A172 (cell line): Measurements from ENCODE around the gene BMP4. TPM values are rescaled to one million over a fixed set of nuclear protein-coding genes. Genes with fewer than 3 reads are reported as not detected.

Source experiments
- DNase-seq: peaks from one replicate; pipeline ENCODE4 v3.0.0-alpha.2; 2015; ENCODE audit warnings: low spot score
- total RNA-seq: library from RNA; depleted of rRNA; stranded (reverse); fragments of >200 nt; shearing (Covaris generic); gene quantifications from 2 replicates; pipeline ENCODE4 v1.2.3, GENCODE V29; 2014

The BMP4 gene
- total RNA-seq, 1 experiment from 2014 or later: 3.8 TPM

DNA sequence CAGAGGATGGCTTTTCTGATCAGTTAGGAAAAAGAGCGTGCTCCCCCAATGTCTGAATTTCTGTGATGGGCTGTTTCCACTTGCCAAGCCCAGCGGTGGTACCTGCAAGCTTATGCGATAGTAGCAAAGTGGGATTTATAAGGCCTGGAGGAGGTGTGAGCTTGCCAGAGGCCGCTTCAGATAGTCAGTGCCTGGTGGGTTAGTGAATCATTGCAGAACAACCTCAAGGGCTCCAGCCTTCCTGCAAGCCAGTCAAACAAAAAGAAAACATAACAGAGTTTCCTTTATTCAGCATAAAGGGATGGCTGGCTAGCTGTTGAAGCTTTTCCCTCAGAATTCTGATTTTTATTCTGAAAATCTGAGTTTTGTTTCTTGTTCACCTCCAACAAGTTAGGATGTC is 7.6 kb upstream of the BMP4 start:
- no peak for DNase-seq

DNA sequence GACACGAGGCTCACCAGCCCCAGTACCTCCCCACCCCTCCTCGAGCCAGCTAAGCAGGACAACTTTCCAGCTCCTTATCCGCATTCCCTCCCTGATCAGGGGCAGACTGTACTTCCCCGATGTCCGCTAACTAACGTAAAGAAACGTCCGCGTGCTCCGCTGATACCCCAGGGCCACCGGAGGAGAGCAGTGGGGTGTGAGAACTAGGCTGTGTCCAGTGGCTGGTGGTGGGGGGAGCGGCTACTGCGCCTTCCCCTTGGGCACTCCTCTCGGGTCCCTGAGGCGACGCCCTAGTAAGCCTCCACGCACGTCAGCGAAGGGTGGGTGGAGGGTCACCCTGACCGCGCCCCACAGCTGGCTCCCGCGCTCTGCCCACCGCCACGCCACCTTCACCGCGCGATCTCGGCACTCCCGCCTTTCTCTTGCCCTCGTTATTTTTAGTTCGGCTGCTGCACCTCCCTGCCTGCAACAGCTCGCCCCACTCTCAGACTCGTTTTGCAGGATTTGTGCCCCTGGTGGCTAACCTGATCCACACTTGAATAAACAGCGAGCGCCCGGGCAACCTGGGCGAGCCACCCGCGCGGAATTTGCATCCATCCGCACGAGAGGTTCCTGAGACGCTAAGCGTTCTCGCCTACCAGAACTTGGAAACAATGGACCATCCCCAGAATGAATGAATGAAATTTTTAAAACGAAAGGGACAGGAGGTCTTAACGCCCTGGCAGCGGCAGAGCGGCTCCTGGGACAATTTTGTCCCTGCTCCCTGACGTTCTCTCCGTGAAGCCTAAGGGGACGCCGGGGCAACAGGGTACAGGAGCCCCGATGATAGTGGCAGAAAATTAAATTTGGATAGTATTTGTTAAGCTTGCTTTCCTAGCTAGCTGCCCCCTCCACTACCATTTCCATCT is 6.9 kb upstream of the BMP4 start:
- DNase-seq: no peak

DNA sequence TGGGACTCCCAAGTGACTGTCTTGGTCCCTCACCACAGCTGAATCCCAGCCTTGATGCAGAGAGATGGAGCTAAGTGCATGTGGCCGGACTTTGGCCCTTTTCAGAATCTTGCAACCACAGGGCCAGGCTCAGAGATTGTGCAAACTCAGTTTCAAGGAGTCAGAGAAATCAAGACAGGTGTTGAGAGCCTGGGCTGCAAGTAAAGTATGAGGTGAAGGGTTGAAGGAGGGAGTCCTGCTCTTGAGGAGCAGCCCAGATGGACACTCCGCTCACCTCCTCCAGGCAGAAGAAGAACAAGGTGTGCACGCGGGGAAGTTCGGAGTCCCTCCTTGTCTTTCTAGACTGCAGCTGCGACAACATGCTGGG is 6.3 kb upstream of the BMP4 start:
- DNase-seq: no peak

DNA sequence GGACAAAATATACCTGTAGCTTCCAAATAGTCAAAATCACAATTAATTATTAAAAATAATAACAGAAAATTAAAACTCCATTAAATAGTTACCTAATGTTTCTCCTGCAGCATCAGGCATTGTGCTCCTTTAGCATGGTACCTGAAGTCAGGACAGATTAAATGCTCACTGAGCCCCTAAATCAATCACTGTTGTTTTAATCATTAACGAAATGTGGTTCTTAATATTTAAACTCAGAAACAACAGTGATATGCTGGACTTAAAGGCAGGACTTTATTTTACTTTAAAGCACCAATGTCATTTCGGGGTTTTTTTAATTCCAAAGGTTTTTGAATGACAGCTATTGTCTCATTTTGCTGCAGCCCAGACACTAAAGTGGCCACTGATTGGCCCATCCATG is 2.0 kb upstream of the BMP4 start:
- no peak for DNase-seq

DNA sequence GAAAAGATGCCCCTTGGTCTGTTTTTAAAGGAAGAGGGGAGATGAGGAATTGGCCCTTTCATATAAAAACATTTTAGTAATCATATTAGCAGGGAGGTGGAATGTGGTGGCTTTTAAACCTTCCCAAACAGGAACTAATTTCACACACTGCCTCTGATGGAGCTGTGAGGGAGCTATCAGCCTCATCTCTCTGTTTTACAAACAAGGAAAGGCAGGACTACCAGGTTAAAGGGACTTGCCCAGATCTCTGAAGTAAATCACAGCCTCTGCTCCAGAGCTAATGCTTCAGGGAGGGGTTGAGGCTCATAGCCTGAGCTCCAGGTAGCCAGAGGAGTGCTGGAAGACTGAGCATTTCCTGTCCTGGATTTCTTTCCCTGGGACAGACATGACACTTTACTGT is 1.1 kb upstream of the BMP4 start:
- DNase-seq: no peak

DNA sequence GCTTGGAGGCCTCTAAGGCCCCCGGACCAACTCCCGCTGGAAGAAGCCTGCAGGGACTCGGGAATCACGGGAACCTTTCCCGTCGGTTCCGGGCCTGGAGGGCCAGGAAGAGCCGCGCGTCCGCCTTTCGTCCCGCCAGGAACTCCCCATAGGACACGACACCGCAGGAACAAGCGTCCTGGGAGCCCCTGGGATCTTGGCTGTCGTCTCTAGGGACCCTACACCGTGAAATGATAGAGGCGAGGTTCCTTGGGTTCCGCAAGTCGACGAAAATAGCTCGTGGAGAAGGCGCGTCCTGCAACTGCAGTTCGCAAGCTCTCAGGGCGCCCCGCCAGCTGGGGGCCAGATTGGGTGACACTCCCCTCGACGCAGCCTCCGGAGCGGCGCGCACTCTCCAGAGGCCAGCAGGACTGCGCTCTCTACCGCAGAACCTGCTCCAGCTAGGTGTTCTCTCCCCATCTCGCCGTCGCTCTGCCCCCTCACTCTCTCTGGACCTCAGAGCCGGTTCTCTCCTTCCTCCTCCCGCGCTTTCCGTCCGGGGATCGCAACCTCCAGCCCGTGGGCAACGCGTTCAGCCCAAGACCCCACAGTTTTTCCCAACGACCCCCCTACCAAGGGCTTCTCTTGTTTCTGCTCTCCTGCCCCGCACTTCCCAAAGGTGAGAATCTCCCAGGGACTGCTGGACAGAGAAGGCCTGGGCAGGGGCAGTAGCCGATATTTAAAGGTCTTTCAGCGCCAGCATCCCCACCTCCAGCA is 776 bp downstream of the BMP4 start:
- DNase-seq: no peak

DNA sequence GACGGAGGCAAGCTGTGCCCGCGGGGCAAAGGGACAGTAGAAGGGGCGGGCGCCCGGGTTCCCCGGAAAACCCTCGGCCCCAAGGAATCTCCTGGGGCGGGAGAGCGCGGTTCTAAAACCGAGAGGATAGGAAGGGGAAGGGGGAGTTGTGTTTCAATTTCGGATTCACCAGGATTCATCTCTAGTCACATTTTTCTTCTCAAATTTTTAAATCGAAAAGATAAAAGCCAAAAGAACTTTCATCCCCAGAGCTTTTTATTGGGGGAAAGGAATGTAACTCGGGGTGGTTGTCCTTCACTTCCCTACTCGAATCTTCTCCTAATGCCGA is 1.4 kb downstream of the BMP4 start:
- no peak for DNase-seq

DNA sequence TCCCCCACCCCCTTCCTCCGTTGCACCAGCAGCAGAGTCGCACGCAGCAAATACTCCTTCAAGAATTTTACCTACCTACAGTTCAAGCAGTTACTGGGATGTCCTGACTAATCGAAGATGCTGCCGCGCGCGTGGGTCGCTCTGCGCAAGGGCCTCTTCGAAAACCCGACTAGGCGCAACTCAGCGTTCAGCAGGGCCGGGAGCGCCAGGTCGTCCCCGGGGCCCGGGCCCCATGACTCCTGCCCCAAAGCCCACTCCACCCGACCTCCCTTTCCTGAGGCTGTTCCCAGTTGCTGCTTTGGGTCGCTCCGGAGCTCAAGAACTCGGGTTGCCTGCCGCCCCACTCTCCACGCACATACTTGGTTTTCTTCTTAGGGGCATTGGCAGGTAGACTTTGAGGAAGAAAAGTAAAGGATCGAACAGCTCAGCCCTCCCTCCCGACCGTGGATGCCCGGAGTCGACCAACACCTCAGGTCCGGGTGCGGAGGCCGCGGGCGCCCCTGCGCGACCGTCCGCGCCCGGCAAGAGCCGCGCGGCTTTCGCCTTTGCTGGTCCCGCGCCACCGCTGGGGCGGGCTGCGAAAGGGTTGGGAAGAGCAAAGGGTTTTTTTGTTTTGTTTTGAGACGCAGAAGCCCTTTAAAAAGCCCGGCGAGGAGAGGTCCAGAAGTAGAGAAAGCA is 1.9 kb downstream of the BMP4 start:
- no peak for DNase-seq

DNA sequence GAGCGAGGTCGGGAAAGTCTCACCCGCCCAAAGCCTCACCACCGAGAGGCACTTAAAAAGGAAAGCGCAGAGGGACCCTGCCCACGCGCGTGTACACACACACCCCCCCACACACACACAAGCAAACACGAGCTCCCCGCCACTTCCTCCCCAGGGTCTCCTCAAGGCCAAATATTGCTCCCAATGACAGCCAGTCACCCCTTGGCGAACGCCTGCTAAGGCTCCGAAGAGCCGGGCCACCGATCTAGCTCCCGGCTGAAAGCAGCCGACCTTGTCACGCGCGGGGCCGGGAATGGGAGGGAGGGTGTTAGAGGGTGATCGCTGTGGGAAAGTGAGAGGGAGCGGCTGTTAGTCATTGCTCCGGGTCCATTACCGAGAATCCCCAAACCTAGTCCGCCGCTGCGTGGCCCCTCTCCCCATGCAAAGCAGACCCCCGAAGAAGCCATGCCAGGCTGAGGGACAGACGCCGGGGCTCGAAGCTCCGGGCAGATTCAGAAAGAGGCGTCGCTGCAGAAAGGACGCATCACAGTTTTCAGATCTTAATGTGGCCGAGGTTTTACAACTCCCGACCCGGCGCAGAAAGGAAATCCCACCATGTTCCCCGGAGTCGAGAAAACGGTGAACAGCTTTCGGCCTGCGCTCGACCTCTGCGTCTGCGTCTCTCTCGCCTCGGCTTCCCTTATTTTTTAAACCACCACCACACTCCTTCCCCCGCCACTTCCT is 2.6 kb downstream of the BMP4 start:
- DNase-seq: peak; percentile 10

DNA sequence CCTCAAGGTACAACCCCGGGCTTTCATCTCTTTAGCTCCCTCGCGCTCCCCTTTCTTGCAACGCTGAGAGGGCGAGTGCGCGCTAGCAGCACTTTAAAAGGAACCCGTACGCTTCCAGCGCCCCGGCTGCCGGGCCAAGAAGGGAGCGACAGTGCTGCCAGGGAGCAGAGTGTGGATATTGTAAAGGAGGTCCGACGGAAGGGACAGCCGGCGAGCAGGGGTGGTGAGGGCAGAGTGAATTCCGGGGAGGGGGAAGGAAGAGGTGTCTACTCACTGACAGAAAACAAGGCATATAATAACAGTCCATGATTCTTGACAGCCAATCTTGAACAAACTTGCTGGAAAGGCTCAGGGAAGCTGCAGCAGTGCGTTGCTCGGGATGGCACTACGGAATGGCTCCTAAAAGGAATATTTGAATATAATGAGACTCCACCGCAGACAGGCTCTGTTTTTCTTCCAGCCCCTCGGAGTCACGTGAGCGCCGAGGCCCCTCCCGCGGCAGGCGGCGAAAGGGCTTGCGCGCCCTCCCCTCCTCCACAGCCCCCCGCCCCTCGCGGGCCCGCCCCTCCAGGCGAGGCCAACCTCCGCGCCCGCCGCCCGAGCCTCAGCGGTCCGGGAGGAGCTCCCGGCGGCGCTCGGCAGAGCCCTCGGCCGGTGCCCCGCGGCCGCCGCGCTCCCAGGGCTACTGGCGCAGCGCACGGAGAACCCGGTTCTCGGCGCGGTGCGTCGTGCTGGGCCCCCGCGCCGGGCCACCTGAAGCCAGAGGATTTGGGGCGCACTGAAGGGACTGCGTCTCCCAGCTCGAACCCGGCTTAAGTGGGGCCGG is 3.4 kb downstream of the BMP4 start:
- peak; percentile 42 for DNase-seq

DNA sequence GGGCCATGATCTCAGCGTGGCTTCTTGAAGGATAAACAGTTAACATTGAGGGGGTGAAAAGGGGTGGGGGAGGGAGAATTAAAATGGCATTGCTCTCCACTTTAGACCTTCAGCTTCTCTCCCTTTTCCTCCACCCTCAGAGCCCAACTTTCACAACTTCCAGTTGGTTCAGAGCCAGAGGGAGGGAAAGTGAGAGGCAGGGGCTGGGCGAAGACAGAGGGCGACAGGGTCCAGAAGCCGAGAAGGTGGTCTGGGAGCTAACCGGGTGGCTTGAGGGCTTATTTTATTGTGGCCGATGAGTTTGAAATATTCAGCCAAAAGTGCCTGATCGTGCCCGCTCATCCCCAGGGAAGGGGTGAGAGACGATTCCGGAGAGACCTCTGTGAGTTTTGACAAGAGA is 4.1 kb downstream of the BMP4 start:
- no peak for DNase-seq

DNA sequence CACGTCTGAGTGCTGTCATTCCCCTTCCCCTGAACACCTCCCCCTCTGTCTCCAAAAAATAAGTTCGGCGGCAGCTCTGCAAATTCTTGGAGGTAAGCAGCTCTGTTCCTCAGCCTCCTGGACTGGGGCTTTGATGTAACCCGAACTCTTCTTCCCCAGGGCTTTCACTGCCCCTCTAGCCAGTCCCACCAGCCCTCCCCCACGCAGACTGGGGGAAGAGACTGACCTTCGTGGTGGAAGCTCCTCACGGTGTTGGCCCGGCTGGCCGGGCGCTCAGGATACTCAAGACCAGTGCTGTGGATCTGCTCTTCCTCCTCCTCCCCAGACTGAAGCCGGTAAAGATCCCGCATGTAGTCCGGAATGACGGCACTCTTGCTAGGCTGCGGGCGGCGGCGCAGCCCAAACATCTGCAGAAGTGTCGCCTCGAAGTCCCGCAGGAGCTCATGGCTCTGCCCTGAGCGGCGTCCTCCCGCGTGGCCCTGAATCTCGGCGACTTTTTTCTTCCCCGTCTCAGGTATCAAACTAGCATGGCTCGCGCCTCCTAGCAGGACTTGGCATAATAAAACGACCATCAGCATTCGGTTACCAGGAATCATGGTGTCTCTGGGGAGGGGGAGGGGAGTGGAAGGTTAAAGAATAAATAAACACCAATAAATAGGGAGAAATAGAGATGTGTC is 4.9 kb downstream of the BMP4 start:
- DNase-seq: no peak

DNA sequence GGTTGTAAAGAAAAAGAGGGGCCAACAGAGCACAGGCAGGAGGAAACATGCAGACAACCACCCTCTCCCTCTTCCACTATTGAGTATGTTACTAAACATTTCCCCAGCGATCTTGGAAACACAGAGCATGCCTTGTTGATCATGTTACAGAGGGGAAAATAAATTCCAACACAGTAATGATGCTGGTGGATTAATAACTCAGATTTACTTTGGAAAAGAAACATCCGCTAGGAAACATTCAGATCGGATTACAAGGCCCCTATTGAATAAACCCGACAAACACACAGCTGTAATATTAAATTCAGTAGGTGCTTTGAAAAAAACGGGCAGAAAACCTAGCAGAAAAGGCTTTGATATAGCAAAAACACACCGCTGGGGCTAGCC is 5.4 kb downstream of the BMP4 start:
- DNase-seq: no peak

DNA sequence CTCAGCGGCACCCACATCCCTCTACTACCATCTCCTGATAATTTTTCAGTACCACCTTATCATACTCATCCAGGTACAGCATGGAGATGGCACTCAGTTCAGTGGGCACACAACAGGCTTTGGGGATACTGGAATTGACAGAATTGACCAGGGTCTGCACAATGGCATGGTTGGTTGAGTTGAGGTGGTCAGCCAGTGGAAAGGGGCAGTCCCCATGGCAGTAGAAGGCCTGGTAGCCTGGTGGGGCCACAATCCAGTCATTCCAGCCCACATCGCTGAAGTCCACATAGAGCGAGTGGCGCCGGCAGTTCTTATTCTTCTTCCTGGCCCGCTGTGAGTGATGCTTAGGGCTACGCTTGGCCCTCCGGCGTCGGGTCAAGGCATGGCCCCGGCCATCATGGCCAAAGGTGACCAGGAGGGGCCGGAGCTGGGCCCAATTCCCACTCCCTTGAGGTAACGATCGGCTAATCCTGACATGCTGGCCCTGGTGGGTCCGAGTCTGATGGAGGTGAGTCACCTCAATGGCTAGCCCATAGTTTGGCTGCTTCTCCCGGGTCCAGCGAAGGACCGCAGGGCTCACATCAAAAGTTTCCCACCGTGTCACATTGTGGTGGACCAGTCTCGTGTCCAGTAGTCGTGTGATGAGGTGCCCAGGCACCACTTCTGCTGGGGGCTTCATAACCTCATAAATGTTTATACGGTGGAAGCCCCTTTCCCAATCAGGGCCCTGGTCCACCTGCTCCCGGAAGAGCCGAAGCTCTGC is 6.4 kb downstream of the BMP4 start:
- DNase-seq: no peak

DNA sequence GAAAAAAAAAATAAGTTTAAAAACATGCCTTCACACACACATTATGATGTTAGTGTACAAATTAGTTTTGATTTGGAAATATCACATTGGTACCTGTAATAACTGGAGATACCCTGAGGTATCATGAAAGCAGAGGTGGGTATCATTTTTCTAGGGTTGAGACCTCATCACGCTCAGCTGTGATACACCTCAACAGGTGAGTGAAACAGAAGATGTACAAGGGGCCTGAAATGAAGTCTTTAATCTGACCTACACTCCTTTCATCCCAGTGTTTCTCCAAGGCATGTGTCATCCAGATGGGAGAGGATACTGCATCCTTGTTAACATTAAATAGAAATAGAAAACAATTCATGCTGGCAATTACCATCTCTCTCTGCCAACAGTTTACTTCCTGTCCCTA is 7.4 kb downstream of the BMP4 start:
- no peak for DNase-seq

DNA sequence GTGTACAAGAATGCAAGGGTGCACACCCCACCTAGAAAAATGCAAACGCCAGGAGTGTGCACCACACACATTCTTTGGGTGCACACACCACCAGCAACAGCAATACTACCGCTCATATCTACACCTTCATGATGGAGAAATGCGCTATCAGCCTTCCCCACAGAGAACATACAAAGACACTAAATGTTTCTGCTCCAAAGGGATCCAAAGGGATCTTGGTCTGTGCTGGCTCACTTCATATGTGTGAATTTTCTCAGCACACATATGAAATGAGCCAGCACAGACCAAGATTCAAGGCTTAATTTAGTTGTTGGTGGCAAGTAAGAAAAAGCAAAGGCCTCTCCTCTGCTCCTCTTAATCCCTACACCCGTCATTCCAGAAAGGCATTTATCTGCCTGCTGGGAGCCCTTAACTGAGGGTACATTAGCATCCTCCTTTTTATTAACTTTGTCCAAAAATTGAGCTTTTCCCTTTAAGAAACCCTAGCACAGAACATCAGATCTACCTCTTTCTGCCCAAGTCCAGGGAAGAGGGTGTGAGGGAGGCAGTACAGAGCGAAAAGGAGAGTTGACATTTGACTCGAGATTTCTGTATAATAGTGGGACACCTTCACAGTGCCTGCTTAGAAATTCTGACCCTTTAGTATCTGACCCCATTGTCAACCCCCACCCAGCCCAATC is 8.3 kb downstream of the BMP4 start:
- no peak for DNase-seq

DNA sequence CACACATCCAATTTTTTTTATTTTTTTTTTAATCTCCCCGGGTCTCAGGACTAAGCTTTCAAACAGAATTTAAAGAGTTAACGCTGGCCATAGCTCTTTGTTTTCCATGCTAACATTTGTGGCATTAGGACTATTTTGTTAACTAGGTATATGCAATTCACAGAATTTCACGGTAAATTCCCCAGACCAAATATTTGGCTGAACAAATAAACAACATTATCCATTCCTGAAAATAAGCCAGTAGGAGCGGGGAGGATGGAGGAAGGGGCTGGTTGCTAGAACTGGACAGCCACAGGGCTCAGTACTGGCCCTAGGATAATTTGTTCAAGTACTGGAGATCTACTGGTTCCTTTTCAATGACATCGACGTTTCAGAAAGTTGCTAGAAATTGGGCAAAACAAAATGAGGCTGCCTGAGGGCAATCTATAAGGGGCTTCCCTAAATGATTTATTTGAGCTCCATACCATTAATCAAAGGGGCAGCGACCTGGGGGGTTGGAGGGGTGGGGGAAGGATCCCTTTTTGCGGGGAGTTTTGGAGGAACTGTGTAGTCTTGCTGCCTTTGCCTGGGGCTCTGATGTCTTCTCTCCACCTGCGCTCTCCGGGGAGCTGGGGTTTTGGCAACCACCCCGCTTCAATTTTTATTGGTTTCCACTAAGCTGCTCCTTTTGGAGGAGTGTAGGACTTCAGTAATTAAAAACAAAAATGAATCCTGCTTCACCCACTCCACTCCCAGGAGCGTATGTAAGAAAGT is 9.0 kb downstream of the BMP4 start:
- DNase-seq: no peak

DNA sequence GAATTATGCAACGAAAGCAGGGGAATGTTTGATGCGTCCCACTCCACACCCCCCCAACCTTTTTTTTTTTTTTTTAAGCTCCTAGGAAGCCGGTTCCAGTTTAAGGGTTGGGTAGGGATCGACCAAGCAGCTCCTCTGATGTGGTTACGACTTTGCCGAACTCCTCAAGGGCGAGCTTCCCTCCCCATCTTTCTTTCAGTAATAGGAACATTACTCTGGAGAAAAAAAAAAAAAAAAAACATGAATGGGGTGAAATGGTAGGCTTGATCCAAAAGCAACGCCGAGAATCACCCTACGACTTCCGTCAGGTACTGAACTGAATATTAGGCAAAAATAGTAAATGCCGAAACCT is 9.6 kb downstream of the BMP4 start:
- no peak for DNase-seq
